ENCODE measurements around the gene PLA1A. TPM values are rescaled to one million over a fixed set of nuclear protein-coding genes. Genes with fewer than 3 reads are reported as not detected.

PLA1A gene
- total and polyA plus RNA-seq, 5 experiments from 2014 or later = not detected

Other genes with a start within 250 kb of the PLA1A start
- 10 to 100 TPM; 28.5 to 29.1 TPM for gene TMEM39A, start 134.3 kb upstream of the PLA1A start, total RNA-seq
- gene TMEM39A, start 134.3 kb upstream of the PLA1A start, polyA plus RNA-seq = 10 to 100 TPM in 2 of 3 donors, 1 to 10 TPM in 1; 6.5 to 11.9 (median 10.4) TPM
- gene POGLUT1, start 128.9 kb upstream of the PLA1A start, total RNA-seq = 10 to 100 TPM; 40.2 to 43.0 TPM
- gene POGLUT1, start 128.9 kb upstream of the PLA1A start, polyA plus RNA-seq = 10 to 100 TPM; 34.0 to 36.8 (median 34.2) TPM
- gene TIMMDC1, start 99.3 kb upstream of the PLA1A start, total RNA-seq = 10 to 100 TPM; 71.0 to 72.9 TPM
- 10 to 100 TPM; 63.0 to 89.7 (median 75.0) TPM for gene TIMMDC1, start 99.3 kb upstream of the PLA1A start, polyA plus RNA-seq
- under 1 TPM in 1 of 2 experiments, not detected in 1; 0.16 TPM for gene CD80, start 38.3 kb upstream of the PLA1A start, total RNA-seq
- not detected for gene CD80, start 38.3 kb upstream of the PLA1A start, polyA plus RNA-seq
- gene ADPRH, start 18.4 kb upstream of the PLA1A start, total RNA-seq = 1 to 10 TPM; 1.5 to 2.6 TPM
- gene ADPRH, start 18.4 kb upstream of the PLA1A start, polyA plus RNA-seq = under 1 TPM; 0.15 to 0.57 (median 0.28) TPM
- 1 to 10 TPM; 4.6 to 8.4 TPM for gene POPDC2, start 62.7 kb downstream of the PLA1A start, total RNA-seq
- 1 to 10 TPM; 1.1 to 2.6 (median 1.4) TPM for gene POPDC2, start 62.7 kb downstream of the PLA1A start, polyA plus RNA-seq
- gene COX17, start 79.5 kb downstream of the PLA1A start, total RNA-seq = 10 to 100 TPM; 28.8 to 30.6 TPM
- gene COX17, start 79.5 kb downstream of the PLA1A start, polyA plus RNA-seq = 10 to 100 TPM; 53.2 to 57.6 (median 56.4) TPM
- gene CFAP91, start 105.1 kb downstream of the PLA1A start, total RNA-seq = under 1 TPM in 1 of 2 experiments, not detected in 1; 0.25 TPM
- gene CFAP91, start 105.1 kb downstream of the PLA1A start, polyA plus RNA-seq = not detected
- gene NR1I2, start 184.2 kb downstream of the PLA1A start, total RNA-seq = under 1 TPM; 0.86 to 0.91 TPM
- under 1 TPM; 0.17 to 0.42 (median 0.41) TPM for gene NR1I2, start 184.2 kb downstream of the PLA1A start, polyA plus RNA-seq

Measured in naive thymus-derived CD8-positive, alpha-beta T cell (primary cell).